Activated CD4-positive, alpha-beta T cell treated with anti-CD3 and anti-CD28 coated beads, Interleukin-2, Interleukin-6, amounts not matched to agents 100 ng/mL and 50 ng/mL, durations not matched to agents 16 hours and 8 hours (primary cell): ENCODE results near the gene ERF.

Experiments used
- DNase-seq: peaks from one replicate; pipeline ENCODE4 v3.0.0-alpha.2; 2020

Gene ERF

GRCh38 chr19:42253245-42254088 is 1.5 kb downstream of the ERF start:
- peak; percentile 73 for DNase-seq

DNA sequence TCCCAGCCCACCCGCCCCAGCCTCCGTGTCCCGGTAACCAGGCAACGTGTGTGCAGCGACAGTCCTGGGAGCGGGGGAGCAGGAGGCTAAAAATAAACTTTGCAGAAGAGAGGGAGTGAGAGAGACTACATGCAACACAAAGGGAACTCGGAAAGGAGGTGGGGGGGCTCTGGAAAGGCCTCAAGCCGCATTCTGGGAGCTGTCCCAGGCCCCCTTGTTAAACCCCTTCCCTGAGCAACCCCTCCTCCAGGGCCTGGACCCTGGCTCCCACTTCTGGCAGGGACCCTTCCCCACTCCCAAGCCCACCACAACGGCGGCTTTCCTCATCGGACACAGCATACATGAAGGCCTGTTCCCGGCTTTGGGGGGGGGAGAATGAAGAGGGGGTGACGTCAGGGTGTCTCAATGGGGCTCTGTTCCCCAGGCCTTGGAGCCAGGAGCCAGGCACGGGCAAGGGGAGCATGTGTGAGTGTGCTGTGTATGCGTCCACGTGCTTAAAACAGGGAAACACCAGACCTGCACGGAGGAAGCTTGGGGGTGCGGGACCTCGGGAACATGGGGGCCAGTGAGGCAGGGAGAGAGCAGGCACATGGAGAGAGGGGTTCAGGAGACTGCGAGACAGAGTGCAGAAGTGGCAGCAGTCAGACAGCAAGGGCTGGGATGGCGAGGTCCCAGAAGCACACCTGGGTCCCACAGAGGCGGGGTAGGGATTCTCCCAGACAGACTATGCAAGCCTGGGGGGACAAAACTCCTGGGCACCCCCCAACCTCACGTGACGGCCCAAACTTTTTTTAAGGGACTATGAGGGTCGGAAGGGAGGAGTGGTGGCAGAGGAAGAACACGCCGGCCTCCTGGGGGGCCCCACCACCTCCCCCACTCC is 2.3 kb downstream of the ERF start:
- peak; percentile 33 for DNase-seq

DNA sequence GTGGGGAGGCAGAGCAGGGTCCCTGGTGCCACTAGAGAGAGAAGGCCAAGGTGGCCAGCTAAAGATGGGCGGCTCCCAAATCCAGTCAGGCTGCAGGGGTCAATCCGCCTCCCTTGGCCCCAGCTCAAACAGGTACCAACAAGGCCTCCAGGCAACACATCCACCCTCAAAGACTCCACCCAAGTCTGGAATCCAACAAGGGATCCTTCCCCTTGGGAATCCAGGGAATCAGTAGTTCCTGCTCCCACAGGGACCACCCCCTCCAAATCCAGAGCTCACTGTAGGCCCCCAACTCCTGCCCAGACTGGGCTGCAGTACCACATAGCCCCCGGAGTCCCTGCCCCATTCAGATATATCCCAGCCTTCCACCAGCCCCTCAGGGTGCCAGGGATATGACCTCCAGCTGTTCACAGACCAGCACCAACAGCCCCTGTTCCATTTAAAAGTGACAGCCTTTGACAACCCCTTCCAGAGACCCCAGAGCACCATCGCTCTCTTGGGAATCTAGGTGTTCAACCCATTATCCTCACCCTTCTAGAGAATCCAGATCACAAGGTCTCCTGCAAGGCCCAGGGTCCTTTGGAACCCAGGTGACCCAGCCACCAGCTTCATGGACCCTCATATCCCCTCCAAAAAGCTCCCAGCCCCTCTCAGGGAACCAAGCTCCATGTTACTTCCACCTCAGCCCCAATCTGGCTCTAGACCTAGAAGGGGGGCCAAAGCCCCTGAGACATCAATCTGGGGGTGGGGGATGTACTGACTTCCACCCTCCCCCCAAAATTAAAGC is 3.2 kb downstream of the ERF start:
- no peak for DNase-seq

DNA sequence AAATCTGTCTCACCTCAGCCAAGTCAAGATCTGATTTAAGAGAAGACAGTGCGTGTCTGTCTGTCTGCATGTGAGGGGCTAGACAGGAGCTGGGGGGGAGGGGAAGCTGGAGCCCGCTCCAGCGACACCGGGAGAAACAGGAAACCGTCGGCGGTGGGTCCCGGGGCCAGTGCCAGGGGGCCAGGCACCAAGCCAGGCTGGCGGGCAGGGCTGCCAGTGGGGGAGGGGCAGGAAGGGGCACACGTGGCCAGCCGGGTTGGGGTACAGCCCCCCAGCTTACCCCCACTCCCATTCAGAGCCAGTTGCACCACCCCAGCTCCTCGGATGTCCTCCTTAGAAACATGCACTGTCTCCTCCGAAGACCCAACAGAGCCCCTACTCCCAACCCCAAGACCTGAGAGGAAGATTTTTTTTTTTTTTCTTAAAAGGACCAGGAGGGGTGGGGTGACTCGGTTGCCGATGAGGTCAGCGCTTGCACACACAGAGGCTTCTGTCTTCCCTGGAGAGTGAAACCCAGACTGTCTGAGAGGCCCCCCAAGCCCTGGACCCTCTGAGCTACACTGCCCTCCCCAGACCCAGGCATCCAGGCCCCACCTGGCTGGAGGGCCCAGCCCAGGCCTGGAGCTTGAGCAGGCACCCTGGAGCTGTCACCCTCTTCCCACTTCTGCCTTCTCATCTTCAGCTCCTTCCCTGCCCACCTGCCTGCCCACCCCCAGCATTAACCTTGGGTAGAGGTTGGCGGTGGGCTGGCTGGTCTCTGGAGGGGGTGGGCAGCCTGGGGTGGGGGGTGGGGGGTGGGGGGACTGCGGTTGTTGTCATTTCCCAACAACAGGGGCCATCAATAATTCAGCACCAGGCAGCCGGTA is 4.0 kb downstream of the ERF start:
- no peak for DNase-seq

GRCh38 chr19:42250183-42250665 is 4.7 kb downstream of the ERF start:
- DNase-seq: no peak

- no peak for DNase-seq
Observed at GRCh38 chr19:42249769-42250168, 5.2 kb downstream of the ERF start.

GRCh38 chr19:42249149-42249750 is 5.7 kb downstream of the ERF start:
- DNase-seq: no peak

- no peak for DNase-seq
Observed at GRCh38 chr19:42248270-42249148, 6.4 kb downstream of the ERF start.

GRCh38 chr19:42247640-42248199 is 7.2 kb downstream of the ERF start:
- DNase-seq: no peak

GRCh38 chr19:42246922-42247639 is 7.8 kb downstream of the ERF start:
- DNase-seq: no peak

DNA sequence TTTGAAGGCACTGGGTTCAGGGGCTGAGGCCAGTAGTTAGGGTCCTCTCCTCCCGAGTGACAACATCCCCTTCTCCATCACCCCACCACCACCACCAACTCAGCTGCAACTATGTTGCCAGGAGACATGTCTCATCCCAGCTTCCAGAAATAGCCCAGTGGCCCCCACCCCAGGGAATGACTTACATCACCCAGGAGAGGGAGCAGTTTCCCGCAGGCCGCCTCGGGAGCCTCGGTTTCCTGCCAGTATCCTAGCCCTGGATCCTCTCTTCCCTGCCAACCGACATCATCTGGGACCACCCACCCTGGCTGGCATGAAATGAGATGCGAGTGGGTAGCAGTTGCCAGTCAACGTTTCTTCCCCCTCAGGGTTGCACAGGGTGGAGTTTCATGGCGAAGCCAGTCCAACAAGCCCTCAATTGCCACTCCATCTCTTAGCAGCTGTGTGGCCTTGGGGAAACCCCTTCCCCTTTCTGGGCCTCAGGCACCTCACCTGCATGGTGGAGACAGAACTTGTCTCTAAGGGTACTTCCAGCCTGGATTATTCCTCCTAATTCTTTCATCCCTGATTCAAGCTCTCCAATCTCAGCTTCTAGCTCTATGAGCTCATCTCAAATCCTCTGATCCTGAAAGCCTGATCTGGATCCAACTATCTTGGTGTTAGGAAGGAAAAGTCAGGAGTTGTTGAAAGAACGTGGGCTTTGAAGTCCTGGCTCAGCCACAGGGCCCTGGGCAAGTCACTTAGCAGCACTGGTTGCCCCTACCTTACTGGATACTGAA is 8.6 kb downstream of the ERF start:
- no peak for DNase-seq

DNA sequence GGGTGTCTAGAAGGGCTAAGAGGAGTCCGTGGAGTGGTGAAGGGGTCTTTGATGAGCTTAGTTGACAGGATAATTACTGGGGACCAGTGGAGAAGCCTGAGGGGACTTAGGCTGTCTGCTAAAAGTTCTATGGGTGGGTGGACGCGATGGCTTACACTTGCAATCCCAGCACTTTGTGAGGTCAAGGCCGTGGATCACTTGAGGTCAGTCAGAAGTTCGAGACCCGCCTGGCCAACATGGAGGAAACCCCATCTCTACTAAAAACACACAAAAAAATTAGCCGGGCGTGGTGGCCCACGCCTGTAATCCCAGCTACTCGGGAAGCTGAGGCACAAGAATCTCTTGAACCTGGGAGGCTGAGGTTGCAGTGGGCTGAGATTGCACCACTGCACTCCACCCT is 9.7 kb downstream of the ERF start:
- DNase-seq: no peak

DNA sequence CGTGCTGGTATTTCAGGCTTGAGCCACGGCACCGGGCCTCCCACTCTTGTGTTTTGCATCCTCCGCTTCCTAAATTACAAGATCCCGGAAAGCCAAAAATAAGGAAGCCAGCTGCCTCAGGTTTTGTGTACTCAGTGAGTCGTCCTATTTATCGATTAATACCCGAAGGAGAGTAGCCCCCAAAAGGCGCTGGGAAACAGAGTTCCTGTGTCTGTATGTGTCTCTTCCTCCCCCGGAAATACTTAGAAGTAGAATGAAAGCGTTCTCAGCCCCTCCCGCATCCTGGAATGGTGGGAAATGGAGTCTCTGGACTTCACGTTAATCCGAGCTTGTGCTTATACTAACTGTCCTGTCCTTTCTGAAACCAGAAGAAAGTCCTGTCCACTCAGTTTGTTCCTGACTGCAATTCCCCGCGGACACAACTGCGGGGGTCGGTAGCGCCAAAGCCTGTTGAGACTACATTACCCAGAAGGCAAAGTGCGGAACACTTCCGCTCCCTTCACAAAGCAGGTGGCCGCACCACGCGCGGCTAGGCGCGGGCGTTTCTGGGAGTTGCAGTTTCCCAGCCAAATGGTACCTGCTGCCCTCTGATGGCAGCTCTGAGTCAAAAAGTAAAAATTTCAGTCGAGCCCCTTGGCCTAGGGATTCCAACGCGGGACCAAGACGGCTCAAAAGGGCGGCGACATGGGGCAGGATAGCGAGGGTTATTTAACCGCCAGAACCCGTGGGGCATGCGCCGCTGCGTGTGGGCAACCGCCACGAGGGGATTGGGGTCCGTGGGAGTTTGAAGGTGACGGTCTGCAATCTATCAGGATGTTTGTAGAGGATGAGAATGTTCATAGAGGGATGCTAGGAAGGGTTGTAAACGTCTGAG is 10.3 kb downstream of the ERF start:
- DNase-seq: peak; percentile 97

DNA sequence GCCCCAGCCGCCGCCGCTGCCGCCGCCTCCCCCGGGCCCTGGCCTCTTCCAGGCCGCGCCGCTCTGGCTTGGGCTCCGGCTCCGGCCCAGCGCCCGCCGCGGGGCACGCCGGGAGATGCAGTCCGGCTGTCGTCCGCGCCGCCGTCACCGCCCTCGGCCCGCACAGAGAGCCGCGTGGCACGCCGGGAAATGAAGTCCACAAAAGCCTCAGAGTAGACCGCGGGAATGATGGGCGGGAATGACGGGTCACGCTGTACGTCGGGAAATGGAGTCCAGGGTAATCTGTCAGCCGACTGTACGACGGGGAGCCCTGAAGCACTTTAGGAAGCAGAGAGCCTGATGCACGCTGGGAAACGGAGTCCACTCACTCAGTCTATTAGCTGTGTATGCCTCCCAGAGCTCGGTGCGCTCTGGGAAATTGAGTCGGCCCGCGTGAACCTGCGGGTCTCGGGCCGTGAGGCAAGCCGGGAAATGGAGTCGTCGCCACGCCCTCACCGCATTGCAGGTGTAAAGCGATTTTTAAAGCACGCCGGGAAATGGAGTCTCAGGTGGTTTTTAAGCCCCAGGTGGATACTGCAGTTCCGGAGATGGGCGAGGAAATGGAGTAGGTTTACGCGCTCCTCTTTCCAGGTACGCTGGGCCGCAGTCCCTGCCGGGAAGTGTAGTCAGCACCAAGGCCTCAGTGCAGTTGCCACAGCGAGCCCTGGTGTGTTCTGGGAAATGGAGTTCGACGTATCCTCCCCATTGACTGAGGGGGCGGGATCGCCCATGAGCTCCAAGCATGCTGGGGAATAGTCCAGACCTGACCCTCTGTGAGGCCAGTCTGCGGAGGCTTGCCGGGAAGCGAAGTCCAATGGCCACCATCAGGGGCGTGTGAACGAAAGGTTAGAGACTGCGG is 12.2 kb downstream of the ERF start, which contains the start of gene GSK3A:
Gene GSK3A (minus strand): TSS at position 91 of the 898 bp plus-strand sequence. CDS start 137 bp downstream, outside the sequence.
- peak; percentile 97 for DNase-seq

GRCh38 chr19:42242069-42242511 is 12.8 kb downstream of the ERF start:
- no peak for DNase-seq

GRCh38 chr19:42241279-42241678 is 13.6 kb downstream of the ERF start:
- no peak for DNase-seq
